GM21825 (cell line): ENCODE data around the gene HOXC4.

Experiments
- ATAC-seq: cut with Tn5 transposase; IDR thresholded peaks from one replicate; pipeline ENCODE4 v1.9.1; 2021; ENCODE audit warnings: mild to moderate bottlenecking, moderate library complexity; ENCODE audit not compliant: unreplicated experiment

HOXC4 gene

GRCh38 chr12:54053751-54054741, at the start of gene HOXC4:
TSS of gene HOXC4 (plus strand) at chr12:54053835. CDS start at chr12:54053923, 88 bp downstream.
- peak; percentile 34 for ATAC-seq

GRCh38 chr12:54004063-54004840, 49.4 kb upstream of the HOXC4 start:
- no peak for ATAC-seq

- no peak for ATAC-seq
Measured at GRCh38 chr12:54004841-54005530, 48.6 kb upstream of the HOXC4 start.

GRCh38 chr12:54005531-54005852, 48.1 kb upstream of the HOXC4 start:
- ATAC-seq, result no peak

GRCh38 chr12:54005853-54006558, 47.6 kb upstream of the HOXC4 start:
- peak; percentile 76 for ATAC-seq

- no peak for ATAC-seq
Measured at GRCh38 chr12:54006559-54007220, 46.9 kb upstream of the HOXC4 start.

- ATAC-seq, result no peak
Measured at GRCh38 chr12:54007538-54008259, 45.9 kb upstream of the HOXC4 start.

- no peak for ATAC-seq
Measured at GRCh38 chr12:54008260-54008552, 45.4 kb upstream of the HOXC4 start.

GRCh38 chr12:54009171-54010052, 44.2 kb upstream of the HOXC4 start:
- ATAC-seq, result no peak

GRCh38 chr12:54010053-54010971, 43.3 kb upstream of the HOXC4 start:
- no peak for ATAC-seq

- ATAC-seq, result no peak
Measured at GRCh38 chr12:54010972-54011664, 42.5 kb upstream of the HOXC4 start.

- ATAC-seq, result no peak
Measured at GRCh38 chr12:54011665-54012532, 41.7 kb upstream of the HOXC4 start.

GRCh38 chr12:54012631-54013409, 40.8 kb upstream of the HOXC4 start:
- no peak for ATAC-seq

GRCh38 chr12:54014377-54015017, 39.1 kb upstream of the HOXC4 start:
- no peak for ATAC-seq
